Mesodermal cell (in vitro differentiated cells): Measurements from ENCODE around the gene RWDD1.

Experiments
- H3K27ac ChIP-seq: 2 replicates; pipeline ENCODE4 v1.7.0; 2013; ENCODE audit warnings: mild to moderate bottlenecking, low read depth, low read length, moderate library complexity; ENCODE audit not compliant: severe bottlenecking
- H3K36me3 ChIP-seq: 2 replicates; pipeline ENCODE4 v1.7.1; 2013; ENCODE audit warnings: mild to moderate bottlenecking, low read length, moderate library complexity; ENCODE audit not compliant: control insufficient read depth, insufficient read depth
- H3K4me1 ChIP-seq: one replicate; pipeline ENCODE4 v1.7.1; 2013; ENCODE audit warnings: mild to moderate bottlenecking, low read length; ENCODE audit not compliant: insufficient read depth, control insufficient read depth, poor library complexity, severe bottlenecking
- H3K4me3 ChIP-seq: 2 replicates; pipeline ENCODE4 v1.7.0; 2013; ENCODE audit warnings: low read length, control low read depth, mild to moderate bottlenecking; ENCODE audit not compliant: insufficient read depth, poor library complexity, severe bottlenecking; ENCODE audit errors: extremely low read depth
- H3K9me3 ChIP-seq: 2 replicates; pipeline ENCODE4 v1.7.1; 2013; ENCODE audit warnings: mild to moderate bottlenecking, low read length, moderate library complexity; ENCODE audit not compliant: control insufficient read depth
- WGBS, 2 experiments: methylation state at CpG; one replicate each; pipeline ENCODE4 v1.1.5; 2013; ENCODE audit warnings: missing lambda C conversion rate in 2 of 2; ENCODE audit not compliant: insufficient coverage in 2 of 2; 5-methylcytosine and 5-hydroxymethylcytosine counted together

The RWDD1 gene

DNA sequence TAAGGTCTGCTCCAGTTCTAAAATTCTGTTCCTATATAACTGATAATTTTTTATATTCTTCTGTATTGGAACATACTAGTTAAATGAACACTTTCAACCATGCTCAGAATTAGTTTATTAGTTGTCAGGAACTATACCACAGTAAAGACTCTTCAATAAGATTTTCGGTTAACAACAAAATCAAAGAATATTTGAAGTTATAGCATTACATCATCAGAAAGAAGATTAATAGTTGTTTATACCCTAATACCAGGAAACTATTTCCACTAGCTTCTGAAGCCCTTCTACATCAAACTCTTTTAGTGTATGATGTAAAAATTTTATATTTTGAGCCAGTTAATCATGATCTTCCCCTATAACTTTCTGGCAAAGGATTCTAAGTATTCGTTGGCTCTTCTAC lies 11.2 kb upstream of the RWDD1 start:
- H3K36me3 ChIP-seq, result no peaks in the 10 kb centered on the region
- no peak overlapping the region for H3K4me3 ChIP-seq
- H3K4me1 ChIP-seq, result no peaks in the 10 kb centered on the region
- WGBS, 2 experiments, result no CpG with 5 or more reads among the region's 2 CpGs
- no peaks in the 10 kb centered on the region for H3K9me3 ChIP-seq
- H3K27ac ChIP-seq, result no peak overlapping the region

DNA sequence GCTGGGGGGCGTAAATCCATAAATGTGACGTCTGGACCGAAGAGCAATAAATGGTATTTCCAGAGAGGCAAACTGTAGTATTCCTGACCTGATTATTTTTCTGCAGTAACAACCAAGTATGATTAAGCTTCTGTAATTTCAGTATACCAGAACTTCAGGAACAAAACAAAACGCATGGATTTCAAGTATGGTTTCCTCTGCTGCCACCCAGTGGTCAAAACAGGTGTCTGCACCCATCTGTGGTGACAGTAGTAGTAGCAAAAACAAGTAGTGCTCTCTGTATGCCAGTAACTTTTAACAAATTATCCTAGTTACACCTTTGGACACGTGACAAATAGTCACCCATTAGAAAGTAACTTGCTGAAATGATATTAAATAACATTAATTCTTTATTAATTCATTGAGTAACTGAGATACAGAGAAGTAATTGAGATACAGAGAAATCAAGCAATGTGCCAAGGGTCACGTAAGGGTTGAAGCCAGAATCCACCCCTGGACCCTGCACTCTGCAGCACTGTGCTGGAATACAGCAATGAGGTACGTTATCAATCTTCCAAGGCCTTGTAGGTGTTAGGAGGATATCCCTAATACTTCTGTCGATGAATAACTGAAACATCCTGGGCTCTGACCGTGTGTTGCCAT lies 9.8 kb upstream of the RWDD1 start:
- Histone ChIP-seq H3K4me1 (no peaks in the 10 kb centered on the region), H3K36me3 (no peaks in the 10 kb centered on the region), H3K4me3 (no peak overlapping the region), H3K9me3 (no peaks in the 10 kb centered on the region), H3K27ac (no peak overlapping the region)
- 61 to 66% methylated on average over 7 to 8 of the region's 9 CpGs for WGBS, 2 experiments

DNA sequence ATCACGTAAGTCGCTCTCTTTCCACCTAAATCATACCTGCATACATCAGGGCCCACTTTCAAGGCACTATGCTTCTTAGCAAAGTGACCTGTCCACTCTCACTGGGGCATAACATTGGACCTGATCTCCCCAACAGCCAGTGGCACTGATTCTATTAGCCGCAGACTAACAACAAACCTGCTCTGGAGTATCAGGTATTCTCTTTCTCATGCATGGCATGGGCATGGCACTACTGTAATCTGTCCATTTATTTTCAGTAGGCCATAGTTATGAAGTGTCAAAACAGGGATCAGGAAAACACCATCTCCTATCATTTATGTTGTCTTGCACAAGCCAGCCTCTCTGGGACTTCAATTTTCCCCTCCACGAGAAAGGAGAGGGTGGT lies 9.3 kb upstream of the RWDD1 start:
- Histone ChIP-seq H3K4me3 (no peak overlapping the region), H3K27ac (no peak overlapping the region), H3K9me3 (no peaks in the 10 kb centered on the region), H3K4me1 (no peaks in the 10 kb centered on the region), H3K36me3 (no peaks in the 10 kb centered on the region)
- WGBS, 2 experiments, result 96 to 100% methylated on average over 2 to 3 of the region's 4 CpGs

DNA sequence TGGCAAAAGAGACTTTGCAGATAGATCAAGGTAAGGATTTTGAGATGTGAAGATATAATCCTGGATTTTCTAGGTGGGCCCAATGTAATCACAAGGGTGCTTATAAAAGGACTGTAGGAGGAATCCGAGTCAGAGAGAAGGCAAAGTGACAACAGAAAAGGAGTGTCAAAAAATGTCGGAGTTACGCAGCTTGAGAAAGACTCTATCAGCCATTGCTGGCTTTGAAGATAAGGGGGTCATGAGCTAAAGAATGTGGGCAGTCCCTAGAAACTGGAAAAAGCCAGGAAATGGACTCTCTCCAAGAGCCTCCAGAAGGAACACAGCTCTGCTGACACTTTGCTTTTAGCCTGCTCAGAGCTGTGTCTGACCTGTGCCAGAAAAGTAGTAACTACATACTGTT lies 8.7 kb upstream of the RWDD1 start:
- Histone ChIP-seq H3K4me3 (no peak overlapping the region), H3K4me1 (no peaks in the 10 kb centered on the region), H3K9me3 (no peaks in the 10 kb centered on the region), H3K27ac (peak overlapping the region; percentile 54), H3K36me3 (no peaks in the 10 kb centered on the region)
- WGBS, 2 experiments, result 56 to 64% methylated on average over 3 of the region's 3 CpGs

DNA sequence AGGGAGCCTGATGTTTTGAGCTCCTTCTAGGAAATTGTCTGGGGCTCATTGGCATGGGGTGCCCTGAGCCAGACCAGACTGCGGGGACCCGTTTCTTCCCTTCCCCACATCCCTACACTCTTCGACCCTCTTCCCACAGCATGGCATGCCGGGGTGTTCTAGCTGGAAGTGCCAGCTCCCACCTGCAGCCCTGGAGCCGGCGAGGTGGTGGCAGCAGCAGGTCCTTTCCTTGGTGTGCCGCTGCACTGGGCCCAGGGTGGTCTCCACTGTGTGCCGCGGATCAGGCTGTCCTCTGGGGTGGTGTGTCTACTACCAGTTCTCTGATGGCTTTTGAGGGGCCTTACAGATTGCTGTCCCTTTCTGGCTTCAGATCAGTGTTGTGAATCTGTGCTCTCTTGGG lies 7.5 kb upstream of the RWDD1 start:
- 89 to 93% methylated on average over 7 to 9 of the region's 9 CpGs for WGBS, 2 experiments
- no peak overlapping the region for H3K4me3 ChIP-seq
- no peaks in the 10 kb centered on the region for H3K36me3 ChIP-seq
- H3K27ac ChIP-seq, result no peak overlapping the region
- no peaks in the 10 kb centered on the region for H3K4me1 ChIP-seq
- no peaks in the 10 kb centered on the region for H3K9me3 ChIP-seq

DNA sequence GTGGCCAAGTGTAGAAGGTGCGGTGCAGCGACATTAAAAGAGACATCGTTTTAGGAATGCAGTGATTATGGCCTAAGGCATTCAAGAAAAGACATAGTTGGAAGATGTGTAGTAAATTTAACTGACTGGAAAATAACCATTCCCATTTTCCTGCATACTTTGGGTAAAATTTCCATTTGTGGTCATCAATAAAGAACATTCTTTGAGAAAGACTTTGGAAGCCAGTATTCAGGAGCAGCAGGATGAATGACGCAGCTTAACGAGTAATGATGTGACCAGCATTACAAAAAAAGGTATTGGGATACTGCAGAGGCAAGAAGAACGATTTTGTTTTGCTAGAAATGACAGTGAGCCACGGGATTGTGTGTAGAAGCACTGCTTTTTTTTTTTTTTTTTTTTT lies 7.0 kb upstream of the RWDD1 start:
- Histone ChIP-seq H3K4me1 (no peaks in the 10 kb centered on the region), H3K9me3 (no peaks in the 10 kb centered on the region), H3K27ac (no peak overlapping the region), H3K36me3 (no peaks in the 10 kb centered on the region), H3K4me3 (no peak overlapping the region)
- 78 to 97% methylated on average over 4 to 7 of the region's 7 CpGs for WGBS, 2 experiments

DNA sequence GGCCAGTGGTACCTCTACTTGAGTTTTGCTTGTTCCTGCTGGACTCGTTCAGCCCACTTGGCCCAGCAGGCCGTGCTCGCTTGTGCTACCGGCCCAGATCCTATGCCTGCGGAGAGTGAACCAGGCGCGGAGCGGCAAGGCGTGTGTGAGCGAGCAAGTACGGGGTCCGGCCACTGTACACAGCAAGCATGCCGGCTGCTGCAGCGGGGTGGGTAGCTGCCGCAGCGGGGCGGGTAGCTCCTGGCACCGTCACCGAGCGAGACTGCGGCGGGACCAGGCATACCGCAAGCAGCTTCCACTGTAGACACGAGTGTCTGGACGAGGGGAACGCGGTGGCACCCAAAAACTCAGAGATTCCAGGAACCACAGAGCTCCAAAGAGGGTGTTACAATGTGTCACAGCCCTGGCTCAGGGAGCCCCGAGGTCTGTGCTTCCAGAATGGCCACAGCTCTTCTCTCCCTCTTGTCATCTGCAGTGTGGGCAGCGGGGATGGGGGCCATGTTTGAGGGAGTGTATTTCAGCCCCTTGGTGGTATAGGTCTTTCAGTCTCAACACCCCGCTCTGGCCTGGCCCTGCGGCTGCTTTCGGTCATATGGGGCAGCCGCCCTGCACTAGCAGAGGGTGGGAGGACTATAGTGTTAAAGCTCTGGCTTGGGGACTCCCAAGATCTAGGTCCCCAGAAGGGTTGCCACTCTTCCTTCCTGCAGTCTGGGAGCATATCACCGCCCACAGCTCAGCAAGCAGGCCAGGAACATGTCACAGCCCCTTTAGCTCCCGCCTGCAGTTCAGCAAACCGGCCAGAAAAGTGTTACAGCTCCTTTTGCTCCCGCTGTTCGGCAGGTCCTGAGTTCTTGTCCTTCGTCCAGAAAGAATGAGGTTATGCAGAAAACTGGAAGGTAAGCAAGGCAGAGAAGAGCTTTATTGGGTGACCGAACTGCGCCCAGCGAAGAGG lies 6.1 kb upstream of the RWDD1 start:
- no peak overlapping the region for H3K4me3 ChIP-seq
- no peak overlapping the region for H3K27ac ChIP-seq
- no peaks in the 10 kb centered on the region for H3K9me3 ChIP-seq
- H3K4me1 ChIP-seq, result no peaks in the 10 kb centered on the region
- WGBS, 2 experiments, result 94% methylated on average over 32 to 41 of the region's 42 CpGs
- no peaks in the 10 kb centered on the region for H3K36me3 ChIP-seq

DNA sequence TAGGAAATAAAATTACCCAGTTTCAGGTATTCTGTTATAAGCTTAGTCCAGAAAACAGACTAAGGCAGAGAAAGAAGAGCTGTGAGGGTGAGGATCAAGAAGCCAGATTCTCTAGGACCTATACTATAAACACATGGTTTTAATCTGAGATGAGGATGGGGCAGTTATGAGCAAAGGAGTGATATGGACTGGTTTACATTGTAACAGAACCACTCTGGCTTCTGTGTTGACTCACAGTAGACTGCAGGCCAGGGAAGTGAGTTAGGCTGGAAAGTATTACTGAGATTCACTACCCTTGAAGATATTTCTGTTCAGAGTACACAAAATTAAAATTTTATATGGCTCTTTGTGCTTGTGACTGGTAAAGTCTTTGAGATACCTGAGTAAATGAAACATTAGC lies 3.2 kb upstream of the RWDD1 start:
- peaks cover 6% of the 10 kb centered on the region for H3K4me1 ChIP-seq
- H3K4me3 ChIP-seq, result no peak overlapping the region
- no peaks in the 10 kb centered on the region for H3K9me3 ChIP-seq
- no peaks in the 10 kb centered on the region for H3K36me3 ChIP-seq
- no peak overlapping the region for H3K27ac ChIP-seq

DNA sequence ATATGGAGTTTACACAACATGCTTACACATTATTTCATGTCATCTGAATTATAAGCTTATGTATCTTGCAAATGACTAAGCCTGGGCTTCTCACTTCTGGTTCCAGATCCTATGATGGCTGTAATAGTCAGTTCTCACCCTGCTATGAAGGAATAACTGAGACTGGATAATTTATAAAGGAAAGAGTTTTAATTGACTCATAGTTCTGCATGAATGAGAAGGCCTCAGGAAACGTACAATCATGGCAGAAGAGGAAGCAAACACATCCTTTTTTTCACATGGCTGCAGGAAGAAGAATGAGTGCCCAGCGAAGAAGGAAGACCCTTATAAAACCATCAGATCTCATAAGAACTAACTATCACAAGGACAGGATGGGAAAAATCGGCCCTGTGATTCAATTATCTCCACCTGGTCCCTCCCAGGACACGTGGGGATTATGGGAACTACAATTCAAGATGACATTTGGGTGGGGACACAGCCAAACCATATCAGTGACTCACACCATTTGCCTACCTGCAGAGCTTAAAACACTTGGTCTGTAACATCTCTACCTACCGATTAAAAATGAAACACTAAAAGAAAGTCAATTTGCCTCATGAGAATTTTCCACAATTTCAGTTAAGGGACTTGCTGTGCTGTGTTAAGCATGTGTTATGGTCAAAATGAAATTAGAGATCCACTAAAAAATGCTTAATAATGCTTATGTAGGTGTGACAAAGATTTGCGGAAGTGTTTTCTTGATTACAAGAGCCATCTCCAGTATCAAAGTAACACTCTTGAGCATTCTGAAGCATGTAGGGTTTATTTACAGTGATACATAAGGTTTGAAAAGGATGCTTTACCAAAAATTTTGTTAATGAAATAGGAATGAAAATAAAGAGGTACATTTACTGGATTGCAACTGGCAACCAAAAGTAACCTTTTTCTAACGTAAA lies 2.2 kb upstream of the RWDD1 start:
- 71 to 94% methylated on average over 2 to 3 of the region's 7 CpGs for WGBS, 2 experiments
- Histone ChIP-seq H3K4me1 (peaks cover 6% of the 10 kb centered on the region), H3K27ac (no peak overlapping the region), H3K36me3 (peaks cover 3% of the 10 kb centered on the region), H3K4me3 (no peak overlapping the region), H3K9me3 (no peaks in the 10 kb centered on the region)

DNA sequence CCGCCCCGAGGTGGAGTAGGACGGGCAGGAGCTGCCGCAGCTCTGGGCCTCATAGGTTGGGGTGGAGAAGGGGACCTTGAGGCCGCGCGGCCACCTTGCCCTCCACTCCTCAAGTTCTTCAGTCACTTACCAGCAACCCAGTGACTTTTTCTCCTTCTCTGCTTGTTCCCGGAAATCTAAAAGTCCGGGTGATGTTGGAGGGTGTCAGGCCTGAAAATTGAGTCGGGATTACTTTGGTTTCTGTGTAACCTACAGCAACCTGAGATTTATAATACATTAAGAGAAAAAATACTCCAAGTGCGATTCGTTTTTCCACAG lies 338 bp downstream of the RWDD1 start:
- H3K36me3 ChIP-seq, result peaks cover 26% of the 10 kb centered on the region
- no peaks in the 10 kb centered on the region for H3K9me3 ChIP-seq
- 0% methylated on average over 3 of the region's 12 CpGs; no CpG with 5 or more reads in 1 of the 2 experiments for WGBS, 2 experiments
- H3K4me1 ChIP-seq, result peaks cover 6% of the 10 kb centered on the region
- peak overlapping the region; percentile 84 for H3K4me3 ChIP-seq
- peak overlapping the region; percentile 91 for H3K27ac ChIP-seq
